Skeletal muscle cell (primary cell): ENCODE data around the gene C17orf113.

Experiments
- DNase-seq: peaks from one replicate; pipeline ENCODE4 v3.0.0-alpha.2; 2010; ENCODE audit warnings: low read depth
- H3K4me3 ChIP-seq: 2 replicates; pipeline ENCODE4 v1.5.1; 2011; ENCODE audit warnings: low read depth, mild to moderate bottlenecking, control low read depth, low read length, moderate library complexity

Gene C17orf113

DNA sequence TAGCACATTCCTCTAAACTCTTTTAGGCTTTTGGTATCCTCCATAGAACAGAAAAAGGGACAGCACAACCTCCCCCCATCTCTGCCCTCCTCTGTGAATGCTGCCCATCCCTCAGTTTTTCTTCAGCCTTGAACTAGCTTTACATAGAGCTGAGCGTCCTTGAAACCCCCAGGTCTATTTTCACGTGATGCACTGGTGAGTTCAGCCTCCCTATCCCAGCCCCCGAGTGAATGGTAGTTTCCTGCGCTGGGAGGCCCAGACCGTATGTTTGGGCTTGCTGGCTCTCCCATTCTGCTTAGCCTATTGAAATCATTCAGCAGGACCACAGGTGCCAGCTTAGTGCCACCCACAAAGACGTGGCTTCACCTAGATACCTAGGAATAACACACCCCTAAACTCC is 25.4 kb upstream of the C17orf113 start:
- no peak for DNase-seq
- no peak overlapping the region for H3K4me3 ChIP-seq

DNA sequence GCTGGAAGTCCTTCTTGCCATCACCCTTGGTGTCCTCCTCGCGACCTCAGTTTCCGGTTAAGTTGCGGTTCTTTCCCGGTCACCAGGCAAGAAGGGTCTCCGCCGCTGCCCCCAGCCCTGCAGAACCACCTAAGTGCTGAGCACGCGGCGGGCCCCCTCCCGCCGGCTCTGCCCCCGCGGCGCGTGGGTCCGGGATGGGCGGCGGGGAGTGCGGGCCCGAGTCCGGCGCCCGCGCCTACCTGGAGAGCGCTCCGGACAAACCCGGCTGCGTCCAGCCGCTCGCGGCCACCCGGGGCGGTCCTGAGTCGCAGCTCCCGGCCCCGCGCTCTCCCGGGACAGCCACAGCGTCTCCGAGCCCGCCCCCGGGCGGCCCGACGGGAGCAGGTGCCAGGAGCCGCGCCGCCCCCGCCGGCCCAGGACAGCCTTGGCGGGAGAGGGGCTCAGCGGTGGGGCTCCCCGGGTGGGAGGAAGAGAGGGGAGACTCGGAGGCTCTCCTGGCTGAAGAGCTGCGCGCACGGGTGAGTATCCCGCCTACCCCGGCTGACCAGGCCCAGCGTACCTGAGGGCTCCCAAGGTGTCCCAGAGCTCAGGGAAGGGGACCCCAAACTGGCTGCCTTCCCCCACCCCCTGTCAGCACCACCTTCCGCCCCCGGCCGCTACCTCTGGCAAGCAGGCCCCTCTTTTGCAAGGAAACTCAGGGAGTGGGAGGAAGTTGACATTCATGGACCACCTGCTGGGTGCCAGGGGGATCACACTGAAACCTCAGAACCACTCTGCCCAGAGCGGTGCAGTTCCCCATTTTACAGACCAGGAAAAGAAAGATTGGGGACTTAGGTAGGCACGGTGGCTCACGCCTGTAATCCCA is 22.2 kb upstream of the C17orf113 start:
- peak overlapping the region; percentile 21 for H3K4me3 ChIP-seq
- DNase-seq = no peak

DNA sequence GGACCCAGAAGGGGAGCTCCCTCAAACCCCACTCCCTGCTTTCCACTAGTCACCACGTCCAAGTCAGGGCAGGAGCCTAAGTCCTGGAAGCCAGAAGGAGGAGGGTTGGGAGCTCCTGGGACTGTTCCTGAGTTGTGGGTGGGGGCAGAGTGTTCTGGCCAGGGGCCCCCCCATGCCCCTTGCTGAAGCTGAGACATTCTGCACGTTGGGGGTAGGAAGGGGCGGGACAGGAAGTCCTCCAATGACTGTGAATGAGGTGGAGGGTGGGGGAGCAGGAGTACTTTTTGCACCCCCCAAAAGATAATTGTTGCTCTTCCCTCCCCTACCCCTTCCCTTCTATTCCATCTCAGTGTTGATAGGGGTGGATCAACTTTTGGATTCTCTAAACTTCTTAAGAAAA is 21.4 kb upstream of the C17orf113 start:
- no peak overlapping the region for H3K4me3 ChIP-seq
- no peak for DNase-seq

DNA sequence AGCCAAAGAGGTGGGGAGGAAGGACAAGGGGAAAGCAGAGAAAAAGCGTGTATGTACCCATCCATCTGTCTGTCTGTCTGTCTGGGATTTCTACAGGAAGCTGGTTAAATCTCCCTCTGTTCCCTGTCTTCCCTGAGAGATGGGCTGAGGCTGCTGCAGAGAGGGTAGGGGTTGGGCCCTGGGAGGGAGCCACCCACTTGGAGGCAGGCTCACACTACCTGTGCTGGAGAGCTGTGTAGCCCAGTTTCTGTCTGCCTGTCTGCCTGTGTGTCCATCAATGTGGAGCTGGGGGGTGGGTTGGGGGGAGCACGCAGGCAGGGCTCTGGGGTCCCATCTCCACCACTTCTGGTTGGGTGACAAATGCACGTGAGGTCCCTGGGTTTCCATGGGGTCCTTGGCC is 18.6 kb upstream of the C17orf113 start:
- DNase-seq = no peak
- H3K4me3 ChIP-seq = no peak overlapping the region

DNA sequence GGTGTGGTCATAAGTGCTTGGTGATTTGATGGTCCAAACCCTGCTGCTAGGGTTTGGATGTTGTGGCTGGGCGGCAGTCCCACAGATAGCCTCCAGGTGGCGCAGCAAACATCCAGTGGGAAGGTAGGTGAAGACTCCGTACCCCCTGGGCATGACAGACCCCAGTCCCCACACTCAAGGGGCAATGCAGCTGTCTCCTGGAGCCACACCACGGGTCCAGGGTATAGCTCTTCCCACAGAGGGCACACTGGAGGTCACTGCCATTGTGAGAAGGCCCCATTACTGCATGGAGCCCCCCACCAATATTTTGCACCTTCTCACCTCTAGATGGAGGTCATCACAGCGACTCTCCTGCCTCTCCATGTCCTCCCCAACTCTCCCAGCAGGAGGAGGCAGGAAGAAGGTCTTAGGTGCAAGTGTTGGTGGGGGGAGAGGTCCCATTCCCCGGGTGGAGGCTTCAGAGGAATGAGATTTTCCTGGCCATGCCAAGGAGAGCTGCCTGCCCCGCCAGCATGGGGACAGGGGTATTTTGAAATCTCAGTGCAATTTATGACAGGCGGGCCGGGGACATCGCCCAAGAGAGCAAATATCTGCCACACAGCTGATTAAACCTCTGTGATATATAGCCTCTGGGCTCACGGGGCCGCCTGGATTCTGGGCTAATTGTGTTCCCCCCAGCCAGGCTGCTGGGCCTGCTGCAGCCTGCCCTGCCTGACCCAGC is 17.1 kb upstream of the C17orf113 start:
- no peak for DNase-seq
- no peak overlapping the region for H3K4me3 ChIP-seq

DNA sequence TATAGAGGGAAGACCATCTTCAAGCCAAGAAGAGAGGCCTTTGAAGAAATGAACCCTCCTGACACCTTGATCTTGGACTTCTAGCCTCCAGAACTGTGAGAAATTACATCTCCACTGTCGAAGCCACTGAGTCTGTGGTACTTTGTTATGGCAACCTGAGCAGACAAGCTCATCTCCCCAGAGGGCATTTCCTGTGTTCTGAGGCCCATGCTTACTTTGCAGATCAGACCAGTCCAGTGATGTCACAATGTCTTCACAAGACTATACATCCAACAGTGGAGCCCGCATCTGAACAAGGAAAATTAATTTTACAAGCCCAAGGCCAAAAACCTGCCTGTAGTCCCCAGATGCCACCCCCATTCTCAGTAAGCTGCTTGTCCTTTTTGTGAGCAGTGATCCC is 14.8 kb upstream of the C17orf113 start:
- no peak for DNase-seq
- no peak overlapping the region for H3K4me3 ChIP-seq

DNA sequence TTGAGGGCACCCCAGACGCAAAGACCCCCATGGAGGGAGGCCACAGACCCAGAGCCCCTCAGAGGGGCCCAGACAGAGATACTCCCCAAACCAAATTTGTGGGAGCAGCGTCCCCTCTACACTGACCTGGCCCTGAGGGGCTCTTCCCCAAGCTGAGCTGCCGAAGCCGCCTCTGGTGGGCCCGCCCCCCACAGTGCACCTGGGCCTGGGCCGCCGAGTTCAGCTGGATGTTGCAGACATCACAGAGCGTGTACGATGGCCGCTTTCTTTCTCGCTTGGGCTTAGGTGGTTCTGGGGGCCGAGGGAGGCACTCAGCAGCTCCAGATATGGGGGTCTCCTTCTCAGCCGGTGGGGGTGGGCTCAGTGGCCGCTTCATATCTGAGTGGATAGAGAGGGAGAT is 12.3 kb upstream of the C17orf113 start:
- no peak for DNase-seq
- H3K4me3 ChIP-seq = no peak overlapping the region

DNA sequence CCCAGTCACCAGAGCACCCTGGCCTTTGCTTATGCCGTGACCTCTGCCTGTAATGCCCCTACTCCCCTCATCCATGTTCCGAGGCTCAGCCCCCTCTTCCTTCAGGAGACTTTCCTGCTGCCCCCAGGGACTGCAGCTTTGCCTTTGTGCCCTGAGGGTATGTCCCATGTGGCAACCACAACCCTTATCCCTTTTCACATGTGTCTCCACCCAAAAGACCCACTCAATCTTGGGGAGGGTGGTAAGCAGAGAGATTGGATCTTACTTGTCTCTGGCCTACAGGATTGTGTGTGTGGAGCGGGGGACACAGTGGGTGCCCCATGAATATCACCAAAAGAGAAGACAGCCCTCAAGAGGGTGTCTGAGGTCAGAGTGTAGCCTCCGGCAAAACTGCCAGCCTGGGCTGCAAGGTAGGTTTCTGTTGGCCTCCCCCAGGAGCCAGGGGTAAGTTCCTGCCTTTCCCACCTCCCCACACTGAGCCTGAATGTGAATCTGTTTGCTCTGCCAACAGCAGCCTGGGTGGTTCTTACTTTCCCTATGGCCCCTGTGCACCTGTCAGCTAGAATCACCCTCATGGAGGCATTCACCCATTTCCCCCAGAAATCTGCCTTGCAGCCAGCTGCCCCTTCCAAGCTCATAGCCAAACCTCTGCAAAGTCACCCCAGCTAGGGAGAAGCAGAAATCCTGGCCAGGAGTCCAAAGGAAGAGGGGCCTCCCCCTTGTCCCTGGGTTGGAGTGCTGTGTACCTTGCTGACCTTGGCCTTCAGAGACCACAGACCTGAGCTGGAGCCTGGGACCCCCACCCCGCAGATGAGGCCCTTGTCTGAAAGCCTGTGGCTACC is 11.5 kb upstream of the C17orf113 start:
- no peak overlapping the region for H3K4me3 ChIP-seq
- no peak for DNase-seq

DNA sequence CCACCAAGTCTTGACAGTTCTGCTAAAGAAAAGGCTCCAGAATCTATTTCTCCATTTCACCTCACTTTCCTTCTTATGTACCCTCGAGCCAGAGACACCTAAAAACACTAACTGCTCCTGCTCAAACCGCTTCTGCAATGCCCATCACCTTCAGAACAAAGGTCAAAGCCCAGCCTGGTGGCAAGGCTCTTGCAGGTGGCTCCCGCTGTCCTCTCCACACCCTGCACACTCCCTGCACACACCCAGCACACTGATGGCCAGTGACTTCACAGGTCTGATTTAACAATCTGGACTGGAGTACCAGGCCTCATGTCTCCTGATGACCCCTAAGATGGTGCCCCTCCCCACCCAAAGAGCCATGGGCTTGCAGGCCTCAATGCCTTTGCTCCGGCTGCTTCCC is 9.8 kb upstream of the C17orf113 start:
- H3K4me3 ChIP-seq = no peak overlapping the region
- no peak for DNase-seq

DNA sequence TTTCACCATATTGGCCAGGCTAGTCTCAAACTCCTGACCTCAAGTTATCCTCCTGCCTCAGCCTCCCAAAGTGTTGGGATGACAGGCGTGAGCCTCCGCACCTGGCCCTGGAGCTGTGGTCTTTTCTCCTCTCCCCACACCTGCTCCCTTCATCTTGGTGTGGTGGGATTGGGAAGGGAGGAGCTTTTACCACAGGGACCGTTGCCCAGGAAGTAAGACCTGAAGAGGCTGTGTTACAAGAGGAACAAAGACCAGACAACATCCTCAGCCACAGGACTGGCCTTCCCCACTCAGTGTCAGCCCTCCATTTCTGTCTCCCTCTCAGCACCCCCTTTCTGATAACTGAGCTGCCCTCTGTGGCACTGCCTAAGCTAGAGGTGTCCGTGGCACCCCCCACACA is 9.4 kb upstream of the C17orf113 start:
- no peak overlapping the region for H3K4me3 ChIP-seq
- DNase-seq = no peak

DNA sequence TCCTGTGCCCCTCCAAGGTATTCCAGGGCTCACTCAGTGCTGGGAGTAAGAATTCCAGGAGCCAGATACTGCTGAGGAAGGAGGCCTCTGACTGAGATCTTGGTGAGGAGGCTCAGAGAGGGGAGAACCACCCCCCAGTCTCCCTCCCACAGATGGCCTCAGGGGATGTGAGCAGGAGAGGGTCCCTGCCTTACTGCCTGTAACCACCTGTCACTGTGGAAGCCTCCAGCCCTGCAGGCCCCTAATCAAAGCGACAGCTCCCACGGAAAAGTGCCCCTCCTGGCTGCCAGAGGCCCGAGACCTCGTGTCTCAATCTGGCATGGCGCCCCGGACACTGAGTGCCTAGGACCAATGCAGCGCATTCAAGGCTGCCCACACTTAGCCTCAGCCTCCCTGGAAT is 7.7 kb upstream of the C17orf113 start:
- H3K4me3 ChIP-seq = no peak overlapping the region
- no peak for DNase-seq

DNA sequence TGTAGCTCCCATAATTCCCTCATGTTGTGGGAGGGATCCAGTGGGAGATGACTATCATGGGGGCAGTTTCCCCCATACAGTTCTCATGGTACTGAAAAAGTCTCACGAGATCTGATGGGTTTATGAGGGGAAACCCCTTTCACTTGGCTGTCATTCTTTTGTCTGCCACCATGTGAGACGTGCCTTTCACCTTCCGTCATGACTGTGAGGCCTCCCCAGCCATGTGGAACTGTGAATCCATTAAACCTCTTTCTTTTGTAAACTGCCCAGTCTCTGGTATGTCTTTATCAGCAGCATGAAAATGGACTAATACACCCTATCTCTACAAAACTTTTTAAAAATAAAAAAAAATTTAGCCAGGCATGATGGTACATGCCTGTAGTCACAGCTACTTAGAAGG is 6.2 kb upstream of the C17orf113 start:
- DNase-seq = no peak
- H3K4me3 ChIP-seq = no peak overlapping the region

DNA sequence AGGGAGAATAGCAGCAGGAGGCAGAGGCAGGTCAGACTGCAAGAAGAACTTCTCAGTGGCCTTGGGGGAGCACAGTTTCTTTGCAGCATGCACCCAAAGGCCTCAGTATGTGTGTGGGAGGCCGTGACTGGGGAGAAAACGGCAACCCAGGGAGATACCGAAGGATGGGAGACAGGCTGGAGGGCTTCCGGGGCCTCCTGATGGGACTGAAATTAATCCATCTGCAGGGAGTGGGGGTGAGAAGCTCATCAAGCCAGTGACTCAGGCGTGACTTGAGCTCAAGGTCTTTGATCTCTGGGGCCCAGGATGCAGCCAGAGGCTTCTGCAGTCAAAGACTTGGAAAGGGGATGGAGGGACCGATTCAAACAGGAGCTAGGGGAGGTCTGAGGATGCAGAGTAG is 5.1 kb upstream of the C17orf113 start:
- H3K4me3 ChIP-seq = no peak overlapping the region
- DNase-seq = no peak

DNA sequence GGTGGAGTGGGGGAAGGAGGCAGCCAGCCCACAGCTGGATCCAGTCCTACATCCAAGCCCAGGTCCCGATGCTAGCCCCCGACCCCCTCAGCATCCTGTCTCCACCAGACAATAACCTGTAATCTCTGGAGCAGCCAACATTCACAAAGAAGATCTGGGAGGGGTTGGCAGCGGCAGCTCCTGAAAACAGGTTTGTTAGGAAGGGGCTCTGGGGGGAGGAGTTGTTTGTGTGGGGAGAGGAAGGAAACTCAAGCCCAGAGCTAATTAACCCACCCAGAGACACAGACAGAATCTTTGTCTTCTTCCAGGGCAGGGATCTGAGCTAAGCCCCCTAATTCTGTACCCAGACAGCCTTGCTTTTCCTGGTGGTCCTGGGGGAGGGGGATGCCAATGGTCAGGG is 4.6 kb upstream of the C17orf113 start:
- no peak for DNase-seq
- no peak overlapping the region for H3K4me3 ChIP-seq

DNA sequence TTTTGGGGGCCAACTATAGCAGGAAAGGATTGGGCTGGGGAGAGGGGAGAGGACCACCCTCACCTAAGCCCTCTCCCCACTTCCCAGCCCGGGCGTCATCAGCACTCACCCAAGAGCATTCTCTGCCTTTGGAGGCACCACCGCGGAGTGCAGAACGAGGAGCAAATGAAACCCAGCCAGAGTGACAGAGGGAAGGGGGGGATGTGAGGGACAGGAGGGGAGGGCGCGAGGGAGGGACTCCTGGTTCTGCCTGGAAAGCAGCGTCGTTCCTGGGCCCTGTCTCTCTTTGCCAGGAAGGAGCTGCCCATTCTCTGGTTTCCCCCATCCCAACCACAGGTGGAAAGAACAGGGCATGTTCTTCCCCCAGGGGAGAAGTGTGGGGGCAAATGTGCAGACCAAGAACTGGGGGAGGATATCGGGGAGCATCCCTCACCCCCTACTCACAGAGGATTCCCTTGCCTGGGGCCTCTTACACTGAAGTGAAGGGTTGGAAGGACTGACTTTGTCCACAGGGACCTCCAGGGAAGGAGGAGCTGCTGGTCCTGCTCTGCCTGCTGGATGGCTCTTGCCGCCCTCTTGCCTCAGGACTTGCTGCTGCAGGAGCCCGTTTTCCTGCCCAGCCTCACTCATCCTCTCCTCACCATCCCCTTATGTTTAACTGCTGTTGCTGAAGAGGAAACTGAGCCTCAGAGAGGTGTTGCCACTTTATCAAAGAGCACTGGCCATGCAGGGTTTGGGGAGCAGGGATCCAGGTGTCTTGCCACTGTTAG is 3.5 kb upstream of the C17orf113 start:
- no peak for DNase-seq
- H3K4me3 ChIP-seq = no peak overlapping the region

DNA sequence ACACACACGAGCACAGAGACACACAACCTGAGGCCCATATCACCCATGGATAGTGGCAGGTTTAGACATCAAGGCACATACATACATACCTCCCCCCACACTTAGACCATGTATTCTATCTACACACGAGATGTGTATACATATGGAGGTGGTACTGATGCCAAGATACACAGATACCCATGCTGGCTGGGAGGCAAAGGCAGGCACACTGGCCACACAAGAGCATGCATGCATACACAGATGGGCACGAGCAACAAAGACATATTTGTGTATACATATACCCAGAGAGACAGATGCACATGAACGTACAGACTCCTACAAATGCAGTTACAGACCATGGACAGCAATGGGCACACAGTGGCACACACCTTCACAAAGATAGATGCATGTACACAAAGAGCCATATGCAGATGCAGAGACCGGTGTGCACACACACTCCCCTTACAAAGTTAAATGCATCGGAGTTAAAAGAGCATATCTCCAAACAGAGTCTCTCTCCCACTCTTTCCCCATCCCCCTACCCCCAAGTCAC is 2.0 kb upstream of the C17orf113 start:
- H3K4me3 ChIP-seq = no peak overlapping the region
- DNase-seq = no peak

DNA sequence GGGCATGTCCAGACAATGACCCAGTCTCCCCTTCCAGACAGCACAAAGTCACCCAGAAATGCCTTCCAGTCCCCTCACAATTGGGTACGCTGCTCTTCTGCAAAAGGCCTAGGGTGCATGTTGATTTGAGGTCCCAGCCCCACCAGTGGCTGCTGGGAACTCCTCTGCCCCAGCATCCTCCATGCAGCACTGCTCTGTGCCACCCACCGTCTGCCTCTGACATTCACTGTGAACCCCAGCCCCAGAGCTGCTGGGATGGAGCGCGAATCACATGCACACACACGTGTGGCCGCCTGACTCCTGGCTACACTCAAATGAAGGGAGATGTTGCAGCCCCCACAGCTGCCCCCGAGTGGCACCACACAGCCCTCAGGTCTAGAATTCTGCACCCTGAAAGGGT is 1.2 kb upstream of the C17orf113 start:
- H3K4me3 ChIP-seq = no peak overlapping the region
- DNase-seq = no peak

DNA sequence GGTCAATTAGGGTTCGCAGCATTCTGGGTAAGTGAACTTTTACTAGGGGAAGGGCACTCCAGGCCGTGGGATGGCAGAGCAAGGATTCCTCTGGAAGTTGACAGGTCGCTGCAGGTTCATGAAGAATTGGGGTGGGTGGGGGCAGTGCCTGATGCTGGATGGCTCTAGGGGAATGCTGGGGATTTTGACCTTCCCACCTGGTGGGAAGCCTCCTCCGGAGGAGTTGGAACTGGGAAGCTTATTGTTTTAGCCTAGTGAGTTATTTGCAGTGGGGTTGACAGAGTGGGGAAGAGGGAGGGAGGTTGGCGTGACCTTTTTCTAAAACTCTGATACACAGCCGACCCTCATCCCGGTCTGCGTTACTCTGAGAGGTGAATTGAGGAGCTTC is 606 bp upstream of the C17orf113 start:
- no peak overlapping the region for H3K4me3 ChIP-seq
- no peak for DNase-seq

DNA sequence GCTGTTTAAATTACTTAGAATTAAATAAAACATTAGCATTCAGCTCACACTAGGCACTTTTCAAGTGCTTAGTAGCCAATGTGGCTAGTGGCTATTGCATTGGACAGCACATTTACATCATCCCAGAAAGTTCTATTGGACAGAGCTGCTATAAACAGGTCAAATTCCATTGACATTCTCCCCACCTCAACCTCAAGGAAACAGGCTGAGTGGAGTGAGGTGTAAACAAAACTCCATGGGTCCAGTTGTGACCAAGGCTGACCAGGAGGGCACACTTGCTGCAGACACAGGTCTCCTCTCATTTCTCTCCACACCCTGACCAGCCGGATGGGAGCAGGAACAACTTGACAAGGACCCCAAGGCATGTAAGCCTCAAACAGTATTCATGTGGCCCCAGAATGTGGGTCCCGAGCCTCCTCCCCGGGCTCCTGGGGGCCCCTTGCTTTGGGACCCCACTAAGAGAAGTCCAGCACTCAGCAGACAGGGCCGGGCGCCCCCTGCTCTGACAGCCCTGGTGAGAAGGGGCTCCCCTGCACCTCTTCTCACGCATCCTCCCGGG is 488 bp downstream of the C17orf113 start:
- DNase-seq = no peak
- peak overlapping the region; percentile 53 for H3K4me3 ChIP-seq
